ENCODE data around the gene ITSN1. TPM values are rescaled to one million over a fixed set of nuclear protein-coding genes. Genes with fewer than 3 reads are reported as not detected.

ITSN1 gene
- total RNA-seq, 3 donors from 2014 or later (not counting 1 experiment from before 2014, with no cell fraction given): 1.5 to 5.1 (median 2.7) TPM

- H3K4me1 Mint-ChIP-seq: peaks cover 10 to 12% of the 10 kb centered on the region in 2 donors
- Histone ChIP-seq H3K27me3 (ENCODE audit: control insufficient read depth, insufficient read depth, low read length) (no peaks in the 10 kb centered on the region), H3K4me3 (ENCODE audit: low read length) (no peak overlapping the region), H3K36me3 (ENCODE audit: control insufficient read depth, insufficient read depth, low read length) (peaks cover 29% of the 10 kb centered on the region), H3K9me3 (ENCODE audit: control insufficient read depth, insufficient read depth, low read length) (no peaks in the 10 kb centered on the region), H3K4me1 (ENCODE audit: control insufficient read depth, insufficient read depth, low read length) (peaks cover 7% of the 10 kb centered on the region), H3K27ac (ENCODE audit: low read length) (no peak overlapping the region)
- H3K27ac Mint-ChIP-seq: no peak overlapping the region
- H3K4me3 Mint-ChIP-seq: no peak overlapping the region
- H3K36me3 Mint-ChIP-seq: no peaks in the 10 kb centered on the region
- DNase-seq (no peak), ATAC-seq (no peak)
- H3K9me3 Mint-ChIP-seq: no peaks in the 10 kb centered on the region
- intact Hi-C loops (cut with micrococcal nuclease): no loop called here
- no peak for TF ChIP-seq CTCF (IDR thresholded peaks at IDR 0.05)
- 98% methylated on average over 5 of the region's 5 CpGs for WGBS (ENCODE audit: insufficient coverage)
- peaks cover 5 to 13% of the 10 kb centered on the region in 2 donors for H3K27me3 Mint-ChIP-seq (ENCODE audit: low read depth in 2 of 2)
These were observed 256.9 kb downstream of the ITSN1 start for GRCh38 chr21:33899199-33899598.

- no peak for TF ChIP-seq CTCF (IDR thresholded peaks at IDR 0.05)
- Histone ChIP-seq H3K9me3 (ENCODE audit: control insufficient read depth, insufficient read depth, low read length) (no peaks in the 10 kb centered on the region), H3K27ac (ENCODE audit: low read length) (no peak overlapping the region), H3K36me3 (ENCODE audit: control insufficient read depth, insufficient read depth, low read length) (peaks cover 51% of the 10 kb centered on the region), H3K4me3 (ENCODE audit: low read length) (no peak overlapping the region), H3K27me3 (ENCODE audit: control insufficient read depth, insufficient read depth, low read length) (no peaks in the 10 kb centered on the region), H3K4me1 (ENCODE audit: control insufficient read depth, insufficient read depth, low read length) (no peaks in the 10 kb centered on the region)
- WGBS (ENCODE audit: insufficient coverage): 94% methylated on average over 13 of the region's 13 CpGs
- Mint-ChIP-seq H3K4me3 (no peak overlapping the region), H3K27me3 (ENCODE audit: low read depth in 2 of 2) (no peaks in the 10 kb centered on the region), H3K9me3 (no peaks in the 10 kb centered on the region), H3K36me3 (peaks cover 7% of the 10 kb centered on the region), H3K27ac (peak overlapping the region in 1 of 2 donors; percentile 36), H3K4me1 (no peaks in the 10 kb centered on the region)
- intact Hi-C loops (cut with micrococcal nuclease): no loop called here
- DNase-seq (peak in 1 of 2 donors; percentile 18), ATAC-seq (no peak)
These were observed 259.3 kb downstream of the ITSN1 start for GRCh38 chr21:33901412-33902288.

- no peak overlapping the region for H3K27ac ChIP-seq (ENCODE audit: low read length)
- no peak overlapping the region for H3K4me3 ChIP-seq (ENCODE audit: low read length)
- H3K27me3 Mint-ChIP-seq (ENCODE audit: low read depth in 2 of 2): no peaks in the 10 kb centered on the region
- H3K4me1 ChIP-seq (ENCODE audit: control insufficient read depth, insufficient read depth, low read length): no peaks in the 10 kb centered on the region
- no peaks in the 10 kb centered on the region for H3K9me3 Mint-ChIP-seq
- WGBS (ENCODE audit: insufficient coverage): 95% methylated on average over 6 of the region's 6 CpGs
- no peaks in the 10 kb centered on the region for H3K27me3 ChIP-seq (ENCODE audit: control insufficient read depth, insufficient read depth, low read length)
- intact Hi-C loops (cut with micrococcal nuclease): no loop called here
- TF ChIP-seq CTCF (IDR thresholded peaks at IDR 0.05): no peak
- H3K36me3 Mint-ChIP-seq: peaks cover 14% of the 10 kb centered on the region
- DNase-seq (no peak), ATAC-seq (no peak)
- H3K27ac Mint-ChIP-seq: no peak overlapping the region
- H3K4me3 Mint-ChIP-seq: no peak overlapping the region
- no peaks in the 10 kb centered on the region for H3K4me1 Mint-ChIP-seq
- peaks cover 58% of the 10 kb centered on the region for H3K36me3 ChIP-seq (ENCODE audit: control insufficient read depth, insufficient read depth, low read length)
- no peaks in the 10 kb centered on the region for H3K9me3 ChIP-seq (ENCODE audit: control insufficient read depth, insufficient read depth, low read length)
These were observed 260.0 kb downstream of the ITSN1 start for GRCh38 chr21:33902349-33902748.
